ENCODE measurements around the gene TOB2. TPM values are rescaled to one million over a fixed set of nuclear protein-coding genes. Genes with fewer than 3 reads are reported as not detected.

Gene TOB2
- total and polyA plus RNA-seq, 4 donors, result 9.8 to 17.1 (median 12.3) TPM

DNA sequence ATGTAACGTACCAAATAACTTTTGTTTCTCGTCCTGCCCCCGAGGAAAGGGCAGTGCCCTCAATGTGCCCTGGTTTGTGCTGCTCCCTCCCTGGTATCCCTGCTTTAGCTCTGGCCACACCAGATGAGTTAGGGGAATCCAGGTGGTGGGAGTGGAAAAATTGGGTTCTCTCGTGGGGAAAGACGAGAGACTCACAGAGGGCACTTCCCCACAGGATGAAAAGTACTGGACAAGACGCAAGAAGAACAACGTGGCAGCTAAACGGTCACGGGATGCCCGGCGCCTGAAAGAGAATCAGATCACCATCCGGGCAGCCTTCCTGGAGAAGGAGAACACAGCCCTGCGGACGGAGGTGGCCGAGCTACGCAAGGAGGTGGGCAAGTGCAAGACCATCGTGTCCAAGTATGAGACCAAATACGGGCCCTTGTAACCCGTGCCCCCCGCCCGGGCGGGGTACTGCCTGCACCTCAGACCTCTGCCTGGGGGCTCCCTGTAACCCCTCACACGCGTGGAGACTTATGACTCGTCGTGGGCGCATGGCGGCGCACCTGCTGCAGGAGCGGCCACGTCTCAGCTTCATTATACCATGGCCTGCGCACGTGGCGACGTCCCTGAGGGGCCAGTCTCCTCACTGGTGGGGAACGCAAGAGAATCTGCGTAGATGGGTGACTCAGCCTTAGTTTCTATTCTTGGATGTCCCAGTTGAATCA is 50.9 kb downstream of the TOB2 start:
- peaks cover 10 to 57% (median 49%) of the 10 kb centered on the region in 4 donors for H3K4me1 ChIP-seq (ENCODE audit: control insufficient read depth in 4 of 4, insufficient read depth in 4 of 4, low read length in 3 of 4)
- DNase-seq (ENCODE audit: low spot score), result no peak

More for the DNA sequence above, 50.9 kb downstream of the TOB2 start:
- TF ChIP-seq FOXA1 (IDR thresholded peaks at IDR 0.05) (no peak), SP1 (IDR thresholded peaks at IDR 0.05) (no peak), RAD21 (IDR thresholded peaks at IDR 0.05) (no peak), HNF4A (conservative IDR thresholded peaks at IDR 0.05) (no peak), GABPA (IDR thresholded peaks at IDR 0.05 in 1 of 2, conservative IDR thresholded peaks at IDR 0.05 in 1 of 2) (no peak), ZBTB33 (IDR thresholded peaks at IDR 0.05) (no peak)
- TF ChIP-seq, protein P1, sequence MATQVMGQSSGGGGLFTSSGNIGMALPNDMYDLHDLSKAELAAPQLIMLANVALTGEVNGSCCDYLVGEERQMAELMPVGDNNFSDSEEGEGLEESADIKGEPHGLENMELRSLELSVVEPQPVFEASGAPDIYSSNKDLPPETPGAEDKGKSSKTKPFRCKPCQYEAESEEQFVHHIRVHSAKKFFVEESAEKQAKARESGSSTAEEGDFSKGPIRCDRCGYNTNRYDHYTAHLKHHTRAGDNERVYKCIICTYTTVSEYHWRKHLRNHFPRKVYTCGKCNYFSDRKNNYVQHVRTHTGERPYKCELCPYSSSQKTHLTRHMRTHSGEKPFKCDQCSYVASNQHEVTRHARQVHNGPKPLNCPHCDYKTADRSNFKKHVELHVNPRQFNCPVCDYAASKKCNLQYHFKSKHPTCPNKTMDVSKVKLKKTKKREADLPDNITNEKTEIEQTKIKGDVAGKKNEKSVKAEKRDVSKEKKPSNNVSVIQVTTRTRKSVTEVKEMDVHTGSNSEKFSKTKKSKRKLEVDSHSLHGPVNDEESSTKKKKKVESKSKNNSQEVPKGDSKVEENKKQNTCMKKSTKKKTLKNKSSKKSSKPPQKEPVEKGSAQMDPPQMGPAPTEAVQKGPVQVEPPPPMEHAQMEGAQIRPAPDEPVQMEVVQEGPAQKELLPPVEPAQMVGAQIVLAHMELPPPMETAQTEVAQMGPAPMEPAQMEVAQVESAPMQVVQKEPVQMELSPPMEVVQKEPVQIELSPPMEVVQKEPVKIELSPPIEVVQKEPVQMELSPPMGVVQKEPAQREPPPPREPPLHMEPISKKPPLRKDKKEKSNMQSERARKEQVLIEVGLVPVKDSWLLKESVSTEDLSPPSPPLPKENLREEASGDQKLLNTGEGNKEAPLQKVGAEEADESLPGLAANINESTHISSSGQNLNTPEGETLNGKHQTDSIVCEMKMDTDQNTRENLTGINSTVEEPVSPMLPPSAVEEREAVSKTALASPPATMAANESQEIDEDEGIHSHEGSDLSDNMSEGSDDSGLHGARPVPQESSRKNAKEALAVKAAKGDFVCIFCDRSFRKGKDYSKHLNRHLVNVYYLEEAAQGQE (IDR thresholded peaks at IDR 0.05), result no peak
- TF ChIP-seq, protein P2, sequence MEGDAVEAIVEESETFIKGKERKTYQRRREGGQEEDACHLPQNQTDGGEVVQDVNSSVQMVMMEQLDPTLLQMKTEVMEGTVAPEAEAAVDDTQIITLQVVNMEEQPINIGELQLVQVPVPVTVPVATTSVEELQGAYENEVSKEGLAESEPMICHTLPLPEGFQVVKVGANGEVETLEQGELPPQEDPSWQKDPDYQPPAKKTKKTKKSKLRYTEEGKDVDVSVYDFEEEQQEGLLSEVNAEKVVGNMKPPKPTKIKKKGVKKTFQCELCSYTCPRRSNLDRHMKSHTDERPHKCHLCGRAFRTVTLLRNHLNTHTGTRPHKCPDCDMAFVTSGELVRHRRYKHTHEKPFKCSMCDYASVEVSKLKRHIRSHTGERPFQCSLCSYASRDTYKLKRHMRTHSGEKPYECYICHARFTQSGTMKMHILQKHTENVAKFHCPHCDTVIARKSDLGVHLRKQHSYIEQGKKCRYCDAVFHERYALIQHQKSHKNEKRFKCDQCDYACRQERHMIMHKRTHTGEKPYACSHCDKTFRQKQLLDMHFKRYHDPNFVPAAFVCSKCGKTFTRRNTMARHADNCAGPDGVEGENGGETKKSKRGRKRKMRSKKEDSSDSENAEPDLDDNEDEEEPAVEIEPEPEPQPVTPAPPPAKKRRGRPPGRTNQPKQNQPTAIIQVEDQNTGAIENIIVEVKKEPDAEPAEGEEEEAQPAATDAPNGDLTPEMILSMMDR (IDR thresholded peaks at IDR 0.05; ENCODE audit: low read depth, low read length, missing input control), result no peak
- TF ChIP-seq, protein P3, sequence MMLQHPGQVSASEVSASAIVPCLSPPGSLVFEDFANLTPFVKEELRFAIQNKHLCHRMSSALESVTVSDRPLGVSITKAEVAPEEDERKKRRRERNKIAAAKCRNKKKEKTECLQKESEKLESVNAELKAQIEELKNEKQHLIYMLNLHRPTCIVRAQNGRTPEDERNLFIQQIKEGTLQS (IDR thresholded peaks at IDR 0.05), result no peak
- Histone ChIP-seq H3K4me3 (ENCODE audit: low read depth in 1 of 3, low read length in 3 of 3) (no peak overlapping the region), H3K36me3 (ENCODE audit: control insufficient read depth in 4 of 4, insufficient read depth in 3 of 4, low read depth in 1 of 4, low read length in 3 of 4) (peaks cover 0 to 30% (median 12%) of the 10 kb centered on the region in 4 donors), H3K27me3 (ENCODE audit: control insufficient read depth in 4 of 4, insufficient read depth in 4 of 4, low read length in 3 of 4) (no peaks in the 10 kb centered on the region), H3K9me3 (ENCODE audit: control insufficient read depth in 4 of 4, low read length in 3 of 4) (no peaks in the 10 kb centered on the region), H3K27ac (ENCODE audit: low read depth in 1 of 2, low read length in 2 of 2) (peak overlapping the region; percentile 77 to 98), H3K9ac (ENCODE audit: low read depth in 1 of 2, low read length in 2 of 2) (no peak overlapping the region)
- WGBS, result 96% methylated on average over 37 of the region's 37 CpGs

All from liver (tissue), 9 donors.